Stimulated activated CD8-positive, alpha-beta memory T cell treated with anti-CD3 and anti-CD28 coated beads, Interleukin-7, amount 100 ng/mL, for 1 hour (primary cell): ENCODE data around the gene SOCS7.

Source experiments
- DNase-seq, 2 donors: peaks; one replicate each; pipeline ENCODE4 v3.0.0-alpha.2; 2020; ENCODE audit warnings: low read depth in 2 of 2

SOCS7 gene

GRCh38 chr17:38440614-38441397 lies 89.2 kb downstream of the SOCS7 start:
- DNase-seq = no peak

GRCh38 chr17:38441429-38442061 lies 89.9 kb downstream of the SOCS7 start:
- DNase-seq = no peak

- DNase-seq = no peak
Observed at GRCh38 chr17:38442548-38442947, 90.9 kb downstream of the SOCS7 start.

- no peak for DNase-seq
Observed at GRCh38 chr17:38443356-38444031, 91.8 kb downstream of the SOCS7 start.

GRCh38 chr17:38444151-38444550 lies 92.5 kb downstream of the SOCS7 start:
- DNase-seq = no peak

- DNase-seq = no peak
Observed at GRCh38 chr17:38447502-38448085, 96.0 kb downstream of the SOCS7 start.

- DNase-seq = no peak
Observed at GRCh38 chr17:38448208-38448771, 96.6 kb downstream of the SOCS7 start.

- no peak for DNase-seq
Observed at GRCh38 chr17:38449364-38449763, 97.7 kb downstream of the SOCS7 start.

GRCh38 chr17:38450557-38451029 lies 98.9 kb downstream of the SOCS7 start:
- no peak for DNase-seq

- DNase-seq = no peak
Observed at GRCh38 chr17:38451030-38451839, 99.6 kb downstream of the SOCS7 start.

GRCh38 chr17:38451840-38452529 lies 100.3 kb downstream of the SOCS7 start:
- DNase-seq = no peak

- DNase-seq = no peak
Observed at GRCh38 chr17:38452719-38453118, 101.1 kb downstream of the SOCS7 start.

- DNase-seq = no peak
Observed at GRCh38 chr17:38453951-38454421, 102.3 kb downstream of the SOCS7 start.

GRCh38 chr17:38454532-38454931 lies 102.9 kb downstream of the SOCS7 start:
- DNase-seq = no peak
